ENCODE data around the gene ITSN1. TPM values are rescaled to one million over a fixed set of nuclear protein-coding genes. Genes with fewer than 3 reads are reported as not detected.

The ITSN1 gene
- total and polyA plus RNA-seq, 4 donors, result 20.3 to 112 (median 40.2) TPM

DNA sequence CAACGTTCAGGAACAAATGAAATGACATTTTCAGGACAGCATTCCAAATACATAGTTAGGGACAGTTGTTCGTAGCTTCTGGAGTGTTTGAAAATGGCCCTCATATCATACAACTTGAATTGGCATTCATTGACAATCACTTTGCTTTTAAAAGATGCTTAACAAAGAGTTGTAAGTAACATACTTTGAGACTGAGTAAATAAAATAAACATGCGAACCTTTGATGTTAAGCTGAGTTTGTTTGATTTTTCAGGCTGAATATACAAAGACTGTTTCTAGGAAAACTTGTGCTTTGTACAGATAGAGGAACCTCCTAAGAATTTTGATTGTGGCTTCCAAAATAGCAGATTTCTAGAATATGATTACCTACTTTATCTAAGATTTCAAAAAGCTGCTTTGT, 45.3 kb downstream of the ITSN1 start:
- whole genome bisulfite sequencing, result 49% methylated on average over 3 of the region's 3 CpGs

More for the DNA sequence above, 45.3 kb downstream of the ITSN1 start:
- Histone ChIP-seq H3K4me3 (ENCODE audit: low read depth in 1 of 3, low read length in 3 of 3) (no peak overlapping the region), H3K27me3 (ENCODE audit: control insufficient read depth in 4 of 4, insufficient read depth in 4 of 4, low read length in 3 of 4) (no peaks in the 10 kb centered on the region), H3K4me1 (ENCODE audit: control insufficient read depth in 4 of 4, insufficient read depth in 4 of 4, low read length in 3 of 4) (peaks cover 4 to 38% (median 15%) of the 10 kb centered on the region in 4 donors), H3K9ac (ENCODE audit: low read depth in 1 of 2, low read length in 2 of 2) (no peak overlapping the region), H3K27ac (ENCODE audit: low read depth in 1 of 2, low read length in 2 of 2) (no peak overlapping the region), H3K36me3 (ENCODE audit: control insufficient read depth in 4 of 4, insufficient read depth in 3 of 4, low read depth in 1 of 4, low read length in 3 of 4) (no peaks in the 10 kb centered on the region), H3K9me3 (ENCODE audit: control insufficient read depth in 4 of 4, low read length in 3 of 4) (no peaks in the 10 kb centered on the region)
- TF ChIP-seq FOXA1 (IDR thresholded peaks at IDR 0.05) (no peak), JUND (IDR thresholded peaks at IDR 0.05) (no peak), REST (IDR thresholded peaks at IDR 0.05) (no peak), NR2F2 (IDR thresholded peaks at IDR 0.05) (no peak), EGR1 (IDR thresholded peaks at IDR 0.05; ENCODE audit: low read depth in 2 of 2) (no peak), YY1 (IDR thresholded peaks at IDR 0.05) (no peak), RXRA (IDR thresholded peaks at IDR 0.05) (no peak), SP1 (IDR thresholded peaks at IDR 0.05) (no peak), ATF3 (IDR thresholded peaks at IDR 0.05) (no peak), FOXA2 (IDR thresholded peaks at IDR 0.05) (no peak), GABPA (IDR thresholded peaks at IDR 0.05 in 1 of 2, conservative IDR thresholded peaks at IDR 0.05 in 1 of 2) (no peak), HNF4A (conservative IDR thresholded peaks at IDR 0.05) (no peak), TAF1 (conservative IDR thresholded peaks at IDR 0.05) (no peak)
- TF ChIP-seq, protein P1, sequence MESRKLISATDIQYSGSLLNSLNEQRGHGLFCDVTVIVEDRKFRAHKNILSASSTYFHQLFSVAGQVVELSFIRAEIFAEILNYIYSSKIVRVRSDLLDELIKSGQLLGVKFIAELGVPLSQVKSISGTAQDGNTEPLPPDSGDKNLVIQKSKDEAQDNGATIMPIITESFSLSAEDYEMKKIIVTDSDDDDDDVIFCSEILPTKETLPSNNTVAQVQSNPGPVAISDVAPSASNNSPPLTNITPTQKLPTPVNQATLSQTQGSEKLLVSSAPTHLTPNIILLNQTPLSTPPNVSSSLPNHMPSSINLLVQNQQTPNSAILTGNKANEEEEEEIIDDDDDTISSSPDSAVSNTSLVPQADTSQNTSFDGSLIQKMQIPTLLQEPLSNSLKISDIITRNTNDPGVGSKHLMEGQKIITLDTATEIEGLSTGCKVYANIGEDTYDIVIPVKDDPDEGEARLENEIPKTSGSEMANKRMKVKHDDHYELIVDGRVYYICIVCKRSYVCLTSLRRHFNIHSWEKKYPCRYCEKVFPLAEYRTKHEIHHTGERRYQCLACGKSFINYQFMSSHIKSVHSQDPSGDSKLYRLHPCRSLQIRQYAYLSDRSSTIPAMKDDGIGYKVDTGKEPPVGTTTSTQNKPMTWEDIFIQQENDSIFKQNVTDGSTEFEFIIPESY (IDR thresholded peaks at IDR 0.05), result no peak
- TF ChIP-seq, protein P2, sequence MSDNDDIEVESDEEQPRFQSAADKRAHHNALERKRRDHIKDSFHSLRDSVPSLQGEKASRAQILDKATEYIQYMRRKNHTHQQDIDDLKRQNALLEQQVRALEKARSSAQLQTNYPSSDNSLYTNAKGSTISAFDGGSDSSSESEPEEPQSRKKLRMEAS (IDR thresholded peaks at IDR 0.05), result no peak
- TF ChIP-seq, protein P3, sequence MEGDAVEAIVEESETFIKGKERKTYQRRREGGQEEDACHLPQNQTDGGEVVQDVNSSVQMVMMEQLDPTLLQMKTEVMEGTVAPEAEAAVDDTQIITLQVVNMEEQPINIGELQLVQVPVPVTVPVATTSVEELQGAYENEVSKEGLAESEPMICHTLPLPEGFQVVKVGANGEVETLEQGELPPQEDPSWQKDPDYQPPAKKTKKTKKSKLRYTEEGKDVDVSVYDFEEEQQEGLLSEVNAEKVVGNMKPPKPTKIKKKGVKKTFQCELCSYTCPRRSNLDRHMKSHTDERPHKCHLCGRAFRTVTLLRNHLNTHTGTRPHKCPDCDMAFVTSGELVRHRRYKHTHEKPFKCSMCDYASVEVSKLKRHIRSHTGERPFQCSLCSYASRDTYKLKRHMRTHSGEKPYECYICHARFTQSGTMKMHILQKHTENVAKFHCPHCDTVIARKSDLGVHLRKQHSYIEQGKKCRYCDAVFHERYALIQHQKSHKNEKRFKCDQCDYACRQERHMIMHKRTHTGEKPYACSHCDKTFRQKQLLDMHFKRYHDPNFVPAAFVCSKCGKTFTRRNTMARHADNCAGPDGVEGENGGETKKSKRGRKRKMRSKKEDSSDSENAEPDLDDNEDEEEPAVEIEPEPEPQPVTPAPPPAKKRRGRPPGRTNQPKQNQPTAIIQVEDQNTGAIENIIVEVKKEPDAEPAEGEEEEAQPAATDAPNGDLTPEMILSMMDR (IDR thresholded peaks at IDR 0.05; ENCODE audit: low read depth, low read length, missing input control), result no peak
- DNase-seq (ENCODE audit: low spot score), result no peak

All from liver (tissue), 9 donors.